PC-9 (cell line): Measurements from ENCODE around the gene PEPD. TPM values are rescaled to one million over a fixed set of nuclear protein-coding genes. Genes with fewer than 3 reads are reported as not detected.

Experiments used
- BruUV-seq: library from RNA; stranded (reverse); fragments of 400-500 nt; replicated peaks from 2 replicates; lab custom pipeline; 2021; lab: Mats Ljungman, UMichigan
- CTCF ChIA-PET: fragments of 300-600 bp; sonication (Branson Sonifier 250); formaldehyde crosslinking; loops from one replicate; lab custom pipeline; 2022; ENCODE audit warnings: antibody characterized with exemption; lab: Charles Lee
- POLR2A ChIA-PET: fragments of 300-600 bp; sonication (Branson Sonifier 250); formaldehyde crosslinking; loops from one replicate; lab custom pipeline; 2022; ENCODE audit warnings: antibody characterized with exemption; ENCODE audit not compliant: unreplicated experiment; lab: Charles Lee
- DNase-seq, 2 experiments: peaks; one replicate each; pipeline versions ENCODE4 v3.0.0 to v3.0.0-alpha.2; 2015 to 2022; ENCODE audit warnings: mixed read lengths in 1 of 2
- H2AFZ ChIP-seq: fragments of 200-600 bp; sonication (generic); 2 replicates; pipeline ENCODE4 v1.8.1; 2017; ENCODE audit warnings: antibody characterized with exemption
- H3F3A ChIP-seq: fragments of 200-600 bp; sonication (generic); 2 replicates; pipeline ENCODE4 v1.8.1; 2017; ENCODE audit warnings: antibody characterized with exemption, mild to moderate bottlenecking, low read depth; ENCODE audit not compliant: insufficient read depth
- H3K27ac ChIP-seq: fragments of 200-600 bp; sonication (generic); 2 replicates; pipeline ENCODE4 v1.6.1; 2016; ENCODE audit warnings: mixed run types
- H3K27me3 ChIP-seq: fragments of 200-600 bp; sonication (generic); 2 replicates; pipeline ENCODE4 v1.6.1; 2016; ENCODE audit warnings: low read depth, mixed run types; ENCODE audit not compliant: insufficient read depth
- H3K36me3 ChIP-seq: fragments of 200-600 bp; sonication (generic); 2 replicates; pipeline ENCODE4 v1.6.1; 2016; ENCODE audit warnings: low read depth, mixed run types
- H3K4me1 ChIP-seq: fragments of 200-600 bp; sonication (generic); replicated peaks from 2 replicates; pipeline ENCODE4 v1.6.1; 2016; ENCODE audit warnings: mixed run types; ENCODE audit not compliant: insufficient read depth
- H3K4me2 ChIP-seq: fragments of 200-600 bp; sonication (generic); 2 replicates; pipeline ENCODE4 v1.6.1; 2017; ENCODE audit warnings: mixed run types
- H3K4me3 ChIP-seq: fragments of 200-600 bp; sonication (generic); 2 replicates; pipeline ENCODE4 v1.6.1; 2016; ENCODE audit warnings: mixed run types
- H3K79me2 ChIP-seq: fragments of 200-600 bp; sonication (generic); 2 replicates; pipeline ENCODE4 v1.6.1; 2017; ENCODE audit warnings: low read depth, mixed run types
- H3K9me2 ChIP-seq: fragments of 200-600 bp; sonication (generic); 2 replicates; pipeline ENCODE4 v1.8.1; 2017; ENCODE audit warnings: mild to moderate bottlenecking; ENCODE audit not compliant: insufficient read depth
- H3K9me3 ChIP-seq: fragments of 200-600 bp; sonication (generic); 2 replicates; pipeline ENCODE4 v1.8.1; 2016; ENCODE audit warnings: low read depth; ENCODE audit not compliant: insufficient read depth
- H4K20me1 ChIP-seq: fragments of 200-600 bp; sonication (generic); 2 replicates; pipeline ENCODE4 v1.8.1; 2017; ENCODE audit not compliant: insufficient read depth
- EZH2 ChIP-seq: fragments of 200-600 bp; sonication (generic); IDR thresholded peaks from 2 replicates; pipeline ENCODE4 v1.8.0; 2017; ENCODE audit warnings: antibody characterized with exemption, low read depth
- intact Hi-C: fragments of 100-400 bp; cut with micrococcal nuclease; formaldehyde crosslinking; loops from one replicate; pipeline ENCODE4 v1.10.0; 2022; ENCODE audit not compliant: unreplicated experiment
- total RNA-seq: library from RNA; stranded (reverse); gene quantifications from 2 replicates; pipeline ENCODE4 v1.2.3, GENCODE V29; 2021
- TF ChIP-seq, protein P1 (sequence below): fragments of 200-600 bp; sonication (generic); conservative IDR thresholded peaks from 2 replicates; pipeline ENCODE4 v1.6.1; 2017; ENCODE audit warnings: mixed run types, antibody characterized with exemption, mild to moderate bottlenecking, moderate library complexity

Gene PEPD
- total RNA-seq, 1 experiment from 2014 or later = 71.0 TPM

GRCh38 chr19:33440682-33441081, 80.9 kb downstream of the PEPD start:
- ChIA-PET CTCF (no interaction called here), POLR2A (no interaction called here)
- no TSS peak for BruUV-seq
- no peak for TF ChIP-seq EZH2
- TF ChIP-seq, protein P1, sequence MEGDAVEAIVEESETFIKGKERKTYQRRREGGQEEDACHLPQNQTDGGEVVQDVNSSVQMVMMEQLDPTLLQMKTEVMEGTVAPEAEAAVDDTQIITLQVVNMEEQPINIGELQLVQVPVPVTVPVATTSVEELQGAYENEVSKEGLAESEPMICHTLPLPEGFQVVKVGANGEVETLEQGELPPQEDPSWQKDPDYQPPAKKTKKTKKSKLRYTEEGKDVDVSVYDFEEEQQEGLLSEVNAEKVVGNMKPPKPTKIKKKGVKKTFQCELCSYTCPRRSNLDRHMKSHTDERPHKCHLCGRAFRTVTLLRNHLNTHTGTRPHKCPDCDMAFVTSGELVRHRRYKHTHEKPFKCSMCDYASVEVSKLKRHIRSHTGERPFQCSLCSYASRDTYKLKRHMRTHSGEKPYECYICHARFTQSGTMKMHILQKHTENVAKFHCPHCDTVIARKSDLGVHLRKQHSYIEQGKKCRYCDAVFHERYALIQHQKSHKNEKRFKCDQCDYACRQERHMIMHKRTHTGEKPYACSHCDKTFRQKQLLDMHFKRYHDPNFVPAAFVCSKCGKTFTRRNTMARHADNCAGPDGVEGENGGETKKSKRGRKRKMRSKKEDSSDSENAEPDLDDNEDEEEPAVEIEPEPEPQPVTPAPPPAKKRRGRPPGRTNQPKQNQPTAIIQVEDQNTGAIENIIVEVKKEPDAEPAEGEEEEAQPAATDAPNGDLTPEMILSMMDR = no peak
- no peaks in the 10 kb centered on the region for H3F3A ChIP-seq
- H3K27me3 ChIP-seq = no peaks in the 10 kb centered on the region
- no peak for DNase-seq
- H4K20me1 ChIP-seq = no peaks in the 10 kb centered on the region
- no peaks in the 10 kb centered on the region for H3K9me2 ChIP-seq
- H3K27ac ChIP-seq = no peak overlapping the region
- no peaks in the 10 kb centered on the region for H3K36me3 ChIP-seq
- H2AFZ ChIP-seq = no peak overlapping the region
- H3K4me3 ChIP-seq = no peak overlapping the region
- intact Hi-C loops = no loop called here
- H3K9me3 ChIP-seq = no peaks in the 10 kb centered on the region
- no peaks in the 10 kb centered on the region for H3K79me2 ChIP-seq
- H3K4me2 ChIP-seq = no peak overlapping the region
- H3K4me1 ChIP-seq = no peaks in the 10 kb centered on the region

- no peaks in the 10 kb centered on the region for H3K79me2 ChIP-seq
- no peak overlapping the region for H3K4me2 ChIP-seq
- no peaks in the 10 kb centered on the region for H3K36me3 ChIP-seq
- H3K4me1 ChIP-seq = no peaks in the 10 kb centered on the region
- no peaks in the 10 kb centered on the region for H3K27me3 ChIP-seq
- no peak overlapping the region for H2AFZ ChIP-seq
- H3K9me2 ChIP-seq = no peaks in the 10 kb centered on the region
- H3K27ac ChIP-seq = no peak overlapping the region
- no peaks in the 10 kb centered on the region for H4K20me1 ChIP-seq
- ChIA-PET CTCF (no interaction called here), POLR2A (no interaction called here)
- H3F3A ChIP-seq = no peaks in the 10 kb centered on the region
- intact Hi-C loops = no loop called here
- no TSS peak for BruUV-seq
- DNase-seq = no peak
- no peak overlapping the region for H3K4me3 ChIP-seq
- no peaks in the 10 kb centered on the region for H3K9me3 ChIP-seq
- TF ChIP-seq EZH2 = no peak
- TF ChIP-seq, protein P1 = no peak
Observed at GRCh38 chr19:33440241-33440640, 81.3 kb downstream of the PEPD start.

GRCh38 chr19:33438987-33439781, 82.4 kb downstream of the PEPD start:
- Histone ChIP-seq H3K36me3 (no peaks in the 10 kb centered on the region), H3K27ac (no peak overlapping the region), H3K27me3 (no peaks in the 10 kb centered on the region), H3K9me2 (no peaks in the 10 kb centered on the region), H3K4me3 (no peak overlapping the region), H4K20me1 (no peaks in the 10 kb centered on the region), H3K4me2 (no peak overlapping the region), H3K4me1 (no peaks in the 10 kb centered on the region), H3K79me2 (no peaks in the 10 kb centered on the region), H3K9me3 (no peaks in the 10 kb centered on the region), H3F3A (no peaks in the 10 kb centered on the region), H2AFZ (no peak overlapping the region)
- BruUV-seq = no TSS peak
- POLR2A ChIA-PET = interaction anchor here (0.6 kb wide), 1 partner anchor 210 kb away, joined by 3 read pairs; no protein-coding TSS in a partner anchor
- intact Hi-C loops = loop anchor here (10.0 kb wide), 1 partner anchor 86 kb away; the partner anchor contains the start of gene PEPD
- CTCF ChIA-PET = no interaction called here
- no peak for DNase-seq
- TF ChIP-seq, protein P1 = no peak
- TF ChIP-seq EZH2 = no peak
